EH (cell line): ENCODE measurements around the gene BHMT.
"Not testable (repeated sequence)": the region's sequence is repeated elsewhere in the genome, so short reads cannot be mapped to it uniquely, and the experiment has no call there.

ENCODE experiments used
- DNase-seq: peaks from one replicate; pipeline ENCODE4 v3.0.0-alpha.2; 2015; ENCODE audit warnings: low read depth

Gene BHMT

GRCh38 chr5:79111960-79112702 lies 522 bp downstream of the BHMT start:
- no peak for DNase-seq

- no peak for DNase-seq
Measured at GRCh38 chr5:79112703-79113058, 1.1 kb downstream of the BHMT start.

- no peak for DNase-seq
Measured at GRCh38 chr5:79119486-79119885, 7.9 kb downstream of the BHMT start.

- DNase-seq: no peak
Measured at GRCh38 chr5:79120221-79120620, 8.6 kb downstream of the BHMT start.

- no peak for DNase-seq
Measured at GRCh38 chr5:79122973-79123372, 11.4 kb downstream of the BHMT start.

GRCh38 chr5:79124607-79125006 lies 13.0 kb downstream of the BHMT start:
- DNase-seq: no peak

- DNase-seq: peak; percentile 10
Measured at GRCh38 chr5:79130781-79131180, 19.2 kb downstream of the BHMT start.

- DNase-seq: peak; percentile 52
Measured at GRCh38 chr5:79133121-79133656, 21.6 kb downstream of the BHMT start.

- DNase-seq: peak; percentile 82
Measured at GRCh38 chr5:79133657-79134451, 22.2 kb downstream of the BHMT start.

GRCh38 chr5:79135790-79136553 lies 24.4 kb downstream of the BHMT start:
- no peak for DNase-seq

GRCh38 chr5:79136618-79137017 lies 25.0 kb downstream of the BHMT start:
- DNase-seq: no peak

- no peak for DNase-seq
Measured at GRCh38 chr5:79140553-79140952, 28.9 kb downstream of the BHMT start.

- peak; percentile 31 for DNase-seq
Measured at GRCh38 chr5:79143684-79144379, 32.2 kb downstream of the BHMT start.

- DNase-seq: no peak
Measured at GRCh38 chr5:79147076-79147475, 35.5 kb downstream of the BHMT start.

GRCh38 chr5:79149433-79149832 lies 37.8 kb downstream of the BHMT start:
- DNase-seq: peak; percentile 13

- no peak for DNase-seq
Measured at GRCh38 chr5:79151942-79152671, 40.5 kb downstream of the BHMT start.

GRCh38 chr5:79157305-79157704 lies 45.7 kb downstream of the BHMT start:
- no peak for DNase-seq

- DNase-seq: not testable (repeated sequence)
Measured at GRCh38 chr5:79161647-79162046, 50.0 kb downstream of the BHMT start.

- DNase-seq: no peak
Measured at GRCh38 chr5:79168031-79168430, 56.4 kb downstream of the BHMT start.

GRCh38 chr5:79170661-79171060 lies 59.1 kb downstream of the BHMT start:
- DNase-seq: peak; percentile 23

GRCh38 chr5:79171635-79172245 lies 60.1 kb downstream of the BHMT start:
- peak; percentile 14 for DNase-seq
